Neural cell (in vitro differentiated cells): ENCODE measurements around the gene ERBB2.

Source experiments
- CTCF ChIP-seq: fragments of 450-650 bp; IDR thresholded peaks from 2 replicates; pipeline ENCODE4 v1.5.1; 2014; ENCODE audit warnings: antibody characterized with exemption, mild to moderate bottlenecking, moderate library complexity; ENCODE audit not compliant: poor library complexity, severe bottlenecking
- MXI1 ChIP-seq: fragments of 450-650 bp; conservative IDR thresholded peaks from 2 replicates; pipeline ENCODE4 v1.6.1; 2014; ENCODE audit warnings: antibody characterized with exemption, mild to moderate bottlenecking; ENCODE audit not compliant: poor library complexity, severe bottlenecking
- POLR2AphosphoS5 ChIP-seq: IDR thresholded peaks from 2 replicates; pipeline ENCODE4 v1.6.1; 2012
- RAD21 ChIP-seq: fragments of 450-650 bp; conservative IDR thresholded peaks from 2 replicates; pipeline ENCODE4 v1.6.1; 2014; ENCODE audit warnings: antibody characterized with exemption, mild to moderate bottlenecking, moderate library complexity
- TAF1 ChIP-seq: IDR thresholded peaks from 2 replicates; pipeline ENCODE4 v1.6.1; 2012; ENCODE audit warnings: low read depth

- TF ChIP-seq POLR2AphosphoS5 (no peak), CTCF (no peak), TAF1 (no peak), RAD21 (no peak), MXI1 (no peak)
Measured at GRCh38 chr17:39765175-39765574, 65.3 kb downstream of the ERBB2 start.
